A549 (cell line): ENCODE data around the gene SLC11A2. TPM values are rescaled to one million over a fixed set of nuclear protein-coding genes. Genes with fewer than 3 reads are reported as not detected.
"Not testable (repeated sequence)": the region's sequence is repeated elsewhere in the genome, so short reads cannot be mapped to it uniquely, and the experiment has no call there.

Experiments
- ATAC-seq, 2 experiments: fragments of 200-7000 bp in 1 of 2; fragments of >200 bp in 1 of 2; cut with Nextera tagmentation in 1 of 2; cut with Tn5 transposase in 1 of 2; 3 replicates each; pipeline versions ENCODE4 v1.8.0 to v1.9.1; 2018 to 2020; ENCODE audit warnings: mild to moderate bottlenecking in 1 of 2, moderate library complexity in 1 of 2
- CTCF ChIA-PET: fragments of 300-600 bp; sonication (Branson Sonifier 250); formaldehyde crosslinking; extraction: SDS; loops from one replicate; lab custom pipeline; 2021; ENCODE audit warnings: antibody characterized with exemption, inconsistent platforms; lab: Yijun Ruan, JAX
- POLR2A ChIA-PET: fragments of 350-600 bp; formaldehyde crosslinking; extraction: SDS; loops from one replicate; lab custom pipeline; 2021; ENCODE audit warnings: antibody characterized with exemption, inconsistent platforms; lab: Yijun Ruan, JAX
- DNase-seq, 2 experiments: peaks; one replicate each; pipeline versions ENCODE4 v3.0.0 to v3.0.0-alpha.2; 2011 to 2016; ENCODE audit warnings: low read depth in 1 of 2, low spot score in 1 of 2
- FAIRE-seq: peaks from 2 replicates; lab custom pipeline; 2011; peaks lifted over from hg19 to GRCh38; lab: Jason Lieb, UNC
- H3K27ac ChIP-seq, 2 experiments: fragments of >200 bp; sonication (Bioruptor Twin); formaldehyde crosslinking; 3 replicates each; pipeline ENCODE4 v1.5.1; 2016 to 2017
- H3K4me1 ChIP-seq: fragments of >200 bp; sonication (Bioruptor Twin); formaldehyde crosslinking; 3 replicates; pipeline ENCODE4 v1.6.1; 2016
- H3K4me2 ChIP-seq: fragments of >200 bp; sonication (Bioruptor Twin); formaldehyde crosslinking; 3 replicates; pipeline ENCODE4 v1.6.1; 2016
- H3K4me3 ChIP-seq: fragments of >200 bp; sonication (Bioruptor Twin); formaldehyde crosslinking; 3 replicates; pipeline ENCODE4 v1.5.1; 2016
- H3K9me3 ChIP-seq: fragments of >200 bp; sonication (Bioruptor Twin); formaldehyde crosslinking; 3 replicates; pipeline ENCODE4 v1.6.1; 2016
- ATOH8 ChIP-seq: fragments of 250-450 bp; sonication (Bioruptor Pico); IDR thresholded peaks from 2 replicates; pipeline ENCODE4 v1.5.0; 2020; ENCODE audit warnings: low read depth, mild to moderate bottlenecking, moderate library complexity
- EHMT2 ChIP-seq: fragments of 200-600 bp; sonication (generic); IDR thresholded peaks from 2 replicates; pipeline ENCODE4 v1.6.1; 2016; ENCODE audit warnings: antibody characterized with exemption, low read depth, mild to moderate bottlenecking, moderate library complexity
- ESRRA ChIP-seq: fragments of 150-350 bp; IDR thresholded peaks from 2 replicates; pipeline ENCODE4 v1.6.1; 2014; ENCODE audit warnings: mild to moderate bottlenecking, low read length, borderline replicate concordance
- FOSB ChIP-seq: fragments of 250-450 bp; sonication (Bioruptor Pico); IDR thresholded peaks from 2 replicates; pipeline ENCODE4 v1.5.0; 2020; ENCODE audit warnings: mild to moderate bottlenecking, moderate library complexity
- HEYL ChIP-seq: fragments of 250-450 bp; sonication (Bioruptor Pico); IDR thresholded peaks from 2 replicates; pipeline ENCODE4 v1.8.0; 2021; ENCODE audit warnings: mild to moderate bottlenecking, moderate library complexity
- HMGXB4 ChIP-seq: fragments of 250-450 bp; sonication (Bioruptor Pico); IDR thresholded peaks from 2 replicates; pipeline ENCODE4 v1.5.0; 2021; ENCODE audit warnings: mild to moderate bottlenecking, moderate library complexity, borderline replicate concordance
- HOXA7 ChIP-seq: fragments of 250-450 bp; sonication (Bioruptor Pico); IDR thresholded peaks from 2 replicates; pipeline ENCODE4 v1.5.0; 2020; ENCODE audit warnings: mild to moderate bottlenecking, moderate library complexity
- KDM5A ChIP-seq: fragments of 200-600 bp; sonication (generic); IDR thresholded peaks from 2 replicates; pipeline ENCODE4 v1.6.1; 2016; ENCODE audit warnings: antibody characterized with exemption, mild to moderate bottlenecking
- MAX ChIP-seq: IDR thresholded peaks from 2 replicates; pipeline ENCODE4 v1.6.1; 2012
- MAZ ChIP-seq: fragments of 150-350 bp; IDR thresholded peaks from 2 replicates; pipeline ENCODE4 v1.6.1; 2014; ENCODE audit warnings: antibody characterized with exemption, low read depth, low read length, borderline replicate concordance
- MYC ChIP-seq: IDR thresholded peaks from 2 replicates; pipeline ENCODE4 v1.6.1; 2012; ENCODE audit warnings: mild to moderate bottlenecking, inconsistent platforms, low read length, improper control_type of control experiment, borderline replicate concordance
- NPAS2 ChIP-seq: fragments of 250-450 bp; sonication (Bioruptor Pico); IDR thresholded peaks from 2 replicates; pipeline ENCODE4 v1.8.0; 2022; ENCODE audit warnings: mild to moderate bottlenecking, moderate library complexity, borderline replicate concordance
- POLR2A ChIP-seq: IDR thresholded peaks from 2 replicates; pipeline ENCODE4 v1.6.1; 2012; ENCODE audit warnings: mild to moderate bottlenecking, low read length
- POLR2AphosphoS2 ChIP-seq: conservative IDR thresholded peaks from 2 replicates; pipeline ENCODE4 v1.6.1; 2012; ENCODE audit warnings: low read length, improper control_type of control experiment, inconsistent platforms
- RFX5 ChIP-seq: fragments of 450-650 bp; IDR thresholded peaks from 2 replicates; pipeline ENCODE4 v1.7.1; 2014; ENCODE audit warnings: antibody characterized with exemption, mild to moderate bottlenecking, moderate library complexity
- TFCP2L1 ChIP-seq: fragments of 250-450 bp; sonication (Bioruptor Pico); IDR thresholded peaks from 2 replicates; pipeline ENCODE4 v1.5.0; 2021; ENCODE audit warnings: mild to moderate bottlenecking
- ZFP36 ChIP-seq: fragments of 450-650 bp; IDR thresholded peaks from 2 replicates; pipeline ENCODE4 v1.6.1; 2014; ENCODE audit warnings: borderline replicate concordance; ENCODE audit not compliant: partially characterized antibody
- ZSCAN20 ChIP-seq: fragments of 250-450 bp; sonication (Bioruptor Pico); IDR thresholded peaks from 2 replicates; pipeline ENCODE4 v1.8.0; 2022; ENCODE audit warnings: mild to moderate bottlenecking, moderate library complexity
- WGBS: methylation state at CpG from one replicate; pipeline ENCODE4 v1.1.6; 2017; ENCODE audit errors: missing lambda C conversion rate; 5-methylcytosine and 5-hydroxymethylcytosine counted together
- polyA plus RNA-seq, 4 experiments: library from polyadenylated mRNA; depleted of rRNA in 3 of 4; stranded (reverse); fragments of >200 nt; fragmentation: RNase III in 1 of 4; extraction: RNeasy Plus Mini Kit Qiagen cat#74134 plus additional on column Dnase treatment in 1 of 4; gene quantifications; 2 replicates in 3 of 4; 3 replicates in 1 of 4; pipeline ENCODE4 v1.2.3, GENCODE V29; 2011 to 2017
- TF ChIP-seq, protein P1 (sequence below): fragments of >200 bp; sonication (Bioruptor Twin); formaldehyde crosslinking; IDR thresholded peaks from 2 replicates; pipeline ENCODE4 v1.6.1; 2016

The SLC11A2 gene
- polyA plus RNA-seq, 2 of the 4 experiments (the other 2 are of a cell fraction) = 30.8 to 80.7 TPM

DNA sequence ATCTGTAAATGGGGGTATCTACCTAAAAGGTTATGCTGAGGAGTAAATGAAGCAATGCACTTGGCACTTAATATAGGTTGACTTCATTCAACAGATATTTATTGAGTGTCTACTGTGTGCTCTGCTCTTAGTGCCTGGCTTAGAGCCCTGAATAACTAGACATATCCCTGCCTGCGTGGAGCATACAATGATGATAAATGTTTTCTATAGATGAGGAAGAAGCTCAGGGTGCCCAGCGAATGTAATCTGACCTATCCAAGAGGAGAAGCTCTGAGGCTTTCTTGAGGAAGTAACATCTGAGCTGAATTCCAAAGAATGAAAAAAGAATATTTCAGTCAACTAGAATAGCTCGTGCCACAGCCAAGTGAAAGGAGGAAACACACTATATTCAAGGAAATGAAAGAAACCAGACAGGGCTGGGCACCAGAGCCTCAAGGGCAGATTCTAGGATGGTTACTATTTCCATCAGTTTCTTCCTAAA, 91.8 kb downstream of the SLC11A2 start:
- ChIA-PET CTCF (no interaction called here), POLR2A (interaction anchor here (0.6 kb wide), 1 partner anchor 658 kb away, joined by 3 read pairs; no protein-coding TSS in a partner anchor)
- 68% methylated on average over 3 of the region's 3 CpGs for WGBS
- Histone ChIP-seq H3K4me2 (peak overlapping the region; percentile 31; the same call in 2 of the 3 replicates), H3K4me3 (no peak overlapping the region), H3K9me3 (no peaks in the 10 kb centered on the region), H3K27ac (no peak overlapping the region), H3K4me1 (peaks cover 10% of the 10 kb centered on the region; the same call in 1 of the 3 replicates)
- ATAC-seq = peak in 1 of 2 experiments; percentile 35; a peak in 3 of 6 replicates
- FAIRE-seq = no peak
- no peak for TF ChIP-seq EHMT2
- TF ChIP-seq TFCP2L1 (CRISPR knock-in tag) = no peak
- no peak for TF ChIP-seq HOXA7 (CRISPR knock-in tag)
- no peak for TF ChIP-seq RFX5
- TF ChIP-seq, protein P1, sequence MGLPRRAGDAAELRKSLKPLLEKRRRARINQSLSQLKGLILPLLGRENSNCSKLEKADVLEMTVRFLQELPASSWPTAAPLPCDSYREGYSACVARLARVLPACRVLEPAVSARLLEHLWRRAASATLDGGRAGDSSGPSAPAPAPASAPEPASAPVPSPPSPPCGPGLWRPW = no peak
- no peak for TF ChIP-seq KDM5A
- no peak for TF ChIP-seq MYC
- no peak for TF ChIP-seq POLR2A
- TF ChIP-seq HEYL (CRISPR knock-in tag) = no peak
- no peak for TF ChIP-seq ATOH8 (CRISPR knock-in tag)
- TF ChIP-seq MAX = no peak
- TF ChIP-seq ESRRA = no peak
- DNase-seq = no peak

- ATAC-seq (peak in 1 of 2 experiments; percentile 58; a peak in 3 of 6 replicates), DNase-seq (peak in 1 of 2 experiments; percentile 29), FAIRE-seq (no peak)
- WGBS = 67% methylated on average over 2 of the region's 2 CpGs
- Histone ChIP-seq H3K9me3 (no peaks in the 10 kb centered on the region), H3K4me1 (peaks cover 10% of the 10 kb centered on the region; the same call in 1 of the 3 replicates), H3K27ac (no peak overlapping the region), H3K4me3 (no peak overlapping the region), H3K4me2 (no peak overlapping the region)
- CTCF ChIA-PET = no interaction called here
- POLR2A ChIA-PET = no interaction called here
- TF ChIP-seq NPAS2 (no peak), FOSB (CRISPR knock-in tag) (no peak), HOXA7 (CRISPR knock-in tag) (no peak)
Observed at GRCh38 chr12:50933459-50934124, 92.6 kb downstream of the SLC11A2 start.

- FAIRE-seq (no peak), ATAC-seq (no peak), DNase-seq (no peak)
- no peak overlapping the region for H3K4me2 ChIP-seq
- H3K4me1 ChIP-seq = peaks cover 10% of the 10 kb centered on the region; the same call in 1 of the 3 replicates
- no peak for TF ChIP-seq ZSCAN20
- no peak for TF ChIP-seq MAX
- no peak for TF ChIP-seq TFCP2L1 (CRISPR knock-in tag)
- TF ChIP-seq ZFP36 = no peak
- TF ChIP-seq POLR2AphosphoS2 = no peak
- TF ChIP-seq MAZ = no peak
- TF ChIP-seq, protein P1 = no peak
- TF ChIP-seq HMGXB4 (CRISPR knock-in tag) = no peak
- no peak for TF ChIP-seq ESRRA
- 60% methylated on average over 2 of the region's 2 CpGs for WGBS
- ChIA-PET CTCF (interaction anchor here (0.7 kb wide), 1 partner anchor 8 kb away, joined by 3 read pairs; no protein-coding TSS in a partner anchor), POLR2A (no interaction called here)
- no peak overlapping the region for H3K4me3 ChIP-seq
- H3K27ac ChIP-seq = no peak overlapping the region
- no peaks in the 10 kb centered on the region for H3K9me3 ChIP-seq
Observed at GRCh38 chr12:50932787-50933280, 93.3 kb downstream of the SLC11A2 start.

- H3K4me1 ChIP-seq, POLR2A ChIA-PET, CTCF ChIA-PET, H3K27ac ChIP-seq, DNase-seq, H3K4me2 ChIP-seq, FAIRE-seq, ATAC-seq, H3K9me3 ChIP-seq, H3K4me3 ChIP-seq: not testable (repeated sequence)
- WGBS = 87% methylated on average over 12 of the region's 12 CpGs
Observed at GRCh38 chr12:50930477-50930876, 95.7 kb downstream of the SLC11A2 start.
